ENCODE results near the gene FBXW2. TPM values are rescaled to one million over a fixed set of nuclear protein-coding genes. Genes with fewer than 3 reads are reported as not detected.

Gene FBXW2
- total and polyA plus RNA-seq, 7 experiments from 2014 or later, result 31.5 to 90.3 (median 77.5) TPM

DNA sequence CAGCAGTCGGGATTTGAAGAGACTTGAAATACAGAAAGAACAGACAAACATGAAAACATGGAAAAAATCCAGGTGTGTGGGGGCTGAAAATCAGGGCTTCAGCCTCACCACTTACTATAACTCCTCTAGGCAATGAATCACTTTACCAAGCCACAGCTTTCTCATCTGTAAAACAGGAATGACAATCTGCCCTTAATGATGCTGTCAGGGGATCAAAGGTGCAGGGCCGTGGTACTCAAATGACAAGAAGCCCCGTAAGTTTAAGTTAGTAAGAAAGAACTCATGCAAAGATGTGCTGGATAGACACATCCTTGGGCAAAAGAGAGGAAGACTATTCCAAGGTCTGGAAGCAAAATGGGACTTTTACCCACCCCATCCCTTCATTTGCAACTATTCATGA lies 34.7 kb downstream of the FBXW2 start:
- Histone ChIP-seq H3K4me3 (ENCODE audit: low read length) (no peak overlapping the region), H3K4me1 (ENCODE audit: control insufficient read depth in 2 of 2, insufficient read depth in 2 of 2, low read length in 2 of 2) (no peaks in the 10 kb centered on the region), H3K36me3 (ENCODE audit: control insufficient read depth in 2 of 3, insufficient read depth in 3 of 3, low read length in 3 of 3) (peaks cover under 1 to 27% (median 3%) of the 10 kb centered on the region in 3 experiments), H3K27me3 (ENCODE audit: control insufficient read depth in 2 of 2, insufficient read depth in 2 of 2, low read length in 2 of 2) (no peaks in the 10 kb centered on the region), H3K27ac (ENCODE audit: low read depth, low read length) (no peak overlapping the region), H3K9me3 (ENCODE audit: control insufficient read depth in 2 of 3, low read length in 3 of 3) (no peaks in the 10 kb centered on the region)
- intact Hi-C loops (cut with micrococcal nuclease), result loop anchor here (5.0 kb wide), 3 partner anchors 84 to 564 kb away; partner anchors contain the start of gene PSMD5 (in 1 of the 2)
- Mint-ChIP-seq H3K4me3 (no peak overlapping the region), H3K4me1 (peaks cover 3 to 16% (median 7%) of the 10 kb centered on the region in 7 donors), H3K9me3 (no peaks in the 10 kb centered on the region), H3K36me3 (peaks cover 0 to 13% (median 0%) of the 10 kb centered on the region in 5 donors), H3K27me3 (no peaks in the 10 kb centered on the region), H3K27ac (peak overlapping the region in 7 of 9 donors; percentile 28 to 69 (median 48))
- ATAC-seq, result no peak
- DNase-seq, result no peak
- CTCF ChIA-PET, result interaction anchor here (1.0 to 4.7 kb wide), 2 partner anchors 302 to 646 kb away, joined by 4 to 93 read pairs; no protein-coding TSS in a partner anchor
- POLR2A ChIA-PET, result no interaction called here

DNA sequence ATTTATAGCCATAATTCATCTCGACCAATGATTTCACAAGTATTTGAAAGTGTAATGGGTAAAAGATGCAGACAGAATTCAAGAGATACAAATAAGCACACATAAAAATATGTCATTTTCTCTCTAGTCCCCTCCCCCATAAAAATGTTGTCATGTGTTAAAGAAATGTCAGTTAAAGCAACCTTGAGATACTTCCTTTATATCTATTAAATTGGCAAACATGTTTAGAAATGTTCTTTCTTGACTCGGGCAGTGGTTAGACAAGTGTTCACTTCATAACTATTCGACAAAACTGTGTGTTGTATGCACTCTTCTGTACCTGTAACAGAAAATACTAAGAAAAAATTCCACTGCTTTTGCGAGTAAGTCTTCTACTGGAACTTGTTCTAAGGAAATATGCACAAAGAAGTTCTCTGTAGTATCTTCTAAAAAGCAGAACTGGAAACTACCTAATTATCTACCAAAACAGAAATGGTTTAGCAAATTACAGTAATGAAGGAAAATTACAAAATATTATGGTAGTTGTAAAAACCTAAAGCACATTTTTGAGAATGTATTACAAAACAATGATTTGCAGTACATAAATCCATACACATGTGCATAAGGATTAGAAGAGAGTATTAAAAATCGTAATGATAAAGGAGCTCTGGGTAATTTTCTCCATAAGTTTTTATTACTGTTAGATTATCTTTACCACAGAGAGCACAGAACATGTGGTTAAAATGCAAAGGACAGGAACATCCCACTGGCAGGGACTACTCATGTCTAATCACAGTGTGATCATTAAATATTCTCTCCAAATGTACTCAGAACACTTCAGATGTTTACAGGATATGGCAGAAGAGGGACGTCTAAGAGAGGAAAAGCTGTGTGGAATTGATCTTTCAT lies 35.9 kb downstream of the FBXW2 start:
- Histone ChIP-seq H3K36me3 (ENCODE audit: control insufficient read depth in 2 of 3, insufficient read depth in 3 of 3, low read length in 3 of 3) (peaks cover 0 to 14% (median 3%) of the 10 kb centered on the region in 3 experiments), H3K27ac (ENCODE audit: low read depth, low read length) (peak overlapping the region; percentile 29), H3K27me3 (ENCODE audit: control insufficient read depth in 2 of 2, insufficient read depth in 2 of 2, low read length in 2 of 2) (no peaks in the 10 kb centered on the region), H3K4me3 (ENCODE audit: low read length) (no peak overlapping the region), H3K9me3 (ENCODE audit: control insufficient read depth in 2 of 3, low read length in 3 of 3) (no peaks in the 10 kb centered on the region), H3K4me1 (ENCODE audit: control insufficient read depth in 2 of 2, insufficient read depth in 2 of 2, low read length in 2 of 2) (no peaks in the 10 kb centered on the region)
- Mint-ChIP-seq H3K9me3 (no peaks in the 10 kb centered on the region), H3K27me3 (no peaks in the 10 kb centered on the region), H3K4me3 (no peak overlapping the region), H3K27ac (peak overlapping the region in 8 of 9 donors; percentile 25 to 69 (median 50)), H3K36me3 (peaks cover 0 to 10% (median 0%) of the 10 kb centered on the region in 5 donors), H3K4me1 (peaks cover 3 to 16% (median 7%) of the 10 kb centered on the region in 7 donors)
- intact Hi-C loops (cut with micrococcal nuclease), result loop anchor here (2.0 to 5.0 kb wide), 4 partner anchors 85 to 565 kb away; partner anchors contain the start of gene PSMD5 (in 1 of the 2)
- ChIA-PET POLR2A (interaction anchor here (0.6 to 1.8 kb wide), 3 partner anchors 89 to 305 kb away, joined by 3 to 6 read pairs (median 3); no protein-coding TSS in a partner anchor), CTCF (interaction anchor here (0.6 to 4.7 kb wide), 10 partner anchors 28 to 648 kb away, joined by 3 to 93 read pairs (median 4); no protein-coding TSS in a partner anchor)
- no peak for ATAC-seq
- DNase-seq, result no peak

GRCh38 chr9:120756531-120756930 lies 36.7 kb downstream of the FBXW2 start:
- Mint-ChIP-seq H3K4me1 (peaks cover 3 to 16% (median 7%) of the 10 kb centered on the region in 7 donors), H3K4me3 (no peak overlapping the region), H3K9me3 (no peaks in the 10 kb centered on the region), H3K36me3 (peaks cover 0 to 10% (median 0%) of the 10 kb centered on the region in 5 donors), H3K27ac (peak overlapping the region in 7 of 9 donors; percentile 5 to 77 (median 53)), H3K27me3 (no peaks in the 10 kb centered on the region)
- Histone ChIP-seq H3K27me3 (ENCODE audit: control insufficient read depth in 2 of 2, insufficient read depth in 2 of 2, low read length in 2 of 2) (no peaks in the 10 kb centered on the region), H3K4me3 (ENCODE audit: low read length) (no peak overlapping the region), H3K27ac (ENCODE audit: low read depth, low read length) (peak overlapping the region; percentile 22), H3K36me3 (ENCODE audit: control insufficient read depth in 2 of 3, insufficient read depth in 3 of 3, low read length in 3 of 3) (peaks cover 0 to 10% (median 3%) of the 10 kb centered on the region in 3 experiments), H3K4me1 (ENCODE audit: control insufficient read depth in 2 of 2, insufficient read depth in 2 of 2, low read length in 2 of 2) (no peaks in the 10 kb centered on the region), H3K9me3 (ENCODE audit: control insufficient read depth in 2 of 3, low read length in 3 of 3) (no peaks in the 10 kb centered on the region)
- ATAC-seq (no peak), DNase-seq (no peak)
- POLR2A ChIA-PET, result interaction anchor here (1.2 to 1.8 kb wide), 3 partner anchors 37 to 90 kb away, joined by 3 to 7 read pairs (median 6); partner anchors contain the start of genes FBXW2 and PSMD5
- CTCF ChIA-PET, result interaction anchor here (0.6 to 4.7 kb wide), 14 partner anchors 29 to 645 kb away, joined by 3 to 93 read pairs (median 3); a partner anchor contains a TSS
- intact Hi-C loops (cut with micrococcal nuclease), result loop anchor here (1.0 to 5.0 kb wide), 10 partner anchors 86 to 644 kb away; partner anchors contain the start of gene PSMD5 (in 2 of the 2)

DNA sequence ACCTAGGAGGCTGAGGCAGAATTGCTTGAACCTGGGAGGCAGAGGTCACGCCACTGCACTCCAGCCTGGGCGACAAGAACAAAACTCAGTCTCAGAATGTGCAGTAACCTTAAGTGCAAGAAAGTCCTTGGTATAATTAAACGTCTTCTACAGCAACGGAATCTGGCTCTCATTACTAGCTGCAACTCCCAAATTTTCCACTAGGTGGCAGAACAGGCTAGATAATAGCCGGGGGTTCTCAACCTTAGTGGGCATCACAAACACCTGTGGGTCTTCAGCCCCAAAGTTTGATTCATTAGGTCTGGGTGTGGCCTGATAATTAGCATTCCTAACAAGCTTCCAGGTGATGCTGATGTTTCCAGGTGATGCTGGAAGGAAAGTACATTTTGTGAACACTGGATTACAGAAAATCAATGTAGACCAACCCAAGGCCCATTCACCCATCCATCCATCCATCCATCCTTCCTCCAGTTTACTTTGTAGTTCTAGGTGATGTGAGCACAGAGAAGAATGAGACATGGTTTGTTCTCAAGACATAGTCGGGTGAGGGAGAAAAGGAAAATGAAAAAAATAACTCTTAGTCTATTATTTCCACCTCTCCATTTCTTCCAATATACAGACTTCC lies 37.3 kb downstream of the FBXW2 start:
- no peak overlapping the region for H3K4me3 ChIP-seq (ENCODE audit: low read length)
- peak; percentile 42 to 80 (median 65) for DNase-seq
- H3K27me3 ChIP-seq (ENCODE audit: control insufficient read depth in 2 of 2, insufficient read depth in 2 of 2, low read length in 2 of 2), result no peaks in the 10 kb centered on the region
- peak; percentile 83 for ATAC-seq
- H3K27ac ChIP-seq (ENCODE audit: low read depth, low read length), result peak overlapping the region; percentile 22
- intact Hi-C loops (cut with micrococcal nuclease), result loop anchor here (1.0 to 5.0 kb wide), 12 partner anchors 86 to 644 kb away; partner anchors contain the start of gene PSMD5 (in 2 of the 2)
- H3K36me3 ChIP-seq (ENCODE audit: control insufficient read depth in 2 of 3, insufficient read depth in 3 of 3, low read length in 3 of 3), result peaks cover 0 to 4% (median 3%) of the 10 kb centered on the region in 3 experiments
- H3K27ac Mint-ChIP-seq, result peak overlapping the region in 8 of 9 donors; percentile 5 to 77 (median 42)
- H3K9me3 Mint-ChIP-seq, result no peaks in the 10 kb centered on the region
- no peaks in the 10 kb centered on the region for H3K4me1 ChIP-seq (ENCODE audit: control insufficient read depth in 2 of 2, insufficient read depth in 2 of 2, low read length in 2 of 2)
- H3K4me3 Mint-ChIP-seq, result no peak overlapping the region
- H3K9me3 ChIP-seq (ENCODE audit: control insufficient read depth in 2 of 3, low read length in 3 of 3), result no peaks in the 10 kb centered on the region
- peaks cover 0 to 6% (median 0%) of the 10 kb centered on the region in 5 donors for H3K36me3 Mint-ChIP-seq
- H3K4me1 Mint-ChIP-seq, result peaks cover 3 to 16% (median 7%) of the 10 kb centered on the region in 7 donors
- ChIA-PET CTCF (interaction anchor here (0.5 to 4.7 kb wide), 24 partner anchors 9 to 646 kb away, joined by 3 to 93 read pairs (median 3); a partner anchor contains a TSS), POLR2A (interaction anchor here (0.6 to 1.8 kb wide), 8 partner anchors 37 to 315 kb away, joined by 3 to 7 read pairs (median 4); partner anchors contain the start of genes FBXW2 and PSMD5)
- no peaks in the 10 kb centered on the region for H3K27me3 Mint-ChIP-seq

DNA sequence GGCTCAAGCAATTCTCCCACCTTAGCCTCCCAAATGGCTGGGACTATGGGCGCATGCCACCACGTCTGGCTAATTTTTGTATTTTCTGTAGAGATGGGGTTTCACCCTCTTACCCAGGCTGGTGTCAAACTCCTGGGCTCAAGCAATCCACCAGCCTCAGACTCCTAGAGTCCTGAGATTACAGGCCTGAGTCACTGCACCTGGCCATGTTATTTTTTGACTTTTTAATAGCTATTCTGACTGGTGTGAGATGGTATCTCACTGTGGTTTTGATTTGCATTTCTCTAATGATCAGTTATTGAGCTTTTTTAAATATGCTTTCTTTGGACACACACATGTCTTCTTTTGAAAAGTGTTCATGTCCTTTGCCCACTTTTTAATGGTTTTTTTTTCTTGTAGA lies 38.2 kb downstream of the FBXW2 start:
- ATAC-seq (no peak), DNase-seq (no peak)
- Histone ChIP-seq H3K27me3 (ENCODE audit: control insufficient read depth in 2 of 2, insufficient read depth in 2 of 2, low read length in 2 of 2) (no peaks in the 10 kb centered on the region), H3K9me3 (ENCODE audit: control insufficient read depth in 2 of 3, low read length in 3 of 3) (no peaks in the 10 kb centered on the region), H3K4me1 (ENCODE audit: control insufficient read depth in 2 of 2, insufficient read depth in 2 of 2, low read length in 2 of 2) (no peaks in the 10 kb centered on the region), H3K27ac (ENCODE audit: low read depth, low read length) (no peak overlapping the region), H3K36me3 (ENCODE audit: control insufficient read depth in 2 of 3, insufficient read depth in 3 of 3, low read length in 3 of 3) (peaks cover 0 to 3% (median 0%) of the 10 kb centered on the region in 3 experiments), H3K4me3 (ENCODE audit: low read length) (no peak overlapping the region)
- CTCF ChIA-PET, result interaction anchor here (0.6 to 4.7 kb wide), 14 partner anchors 10 to 647 kb away, joined by 3 to 93 read pairs (median 3); no protein-coding TSS in a partner anchor
- Mint-ChIP-seq H3K4me1 (peaks cover 3 to 16% (median 7%) of the 10 kb centered on the region in 7 donors), H3K27ac (no peak overlapping the region), H3K27me3 (no peaks in the 10 kb centered on the region), H3K36me3 (peaks cover 0 to 4% (median 0%) of the 10 kb centered on the region in 5 donors), H3K9me3 (no peaks in the 10 kb centered on the region), H3K4me3 (no peak overlapping the region)
- POLR2A ChIA-PET, result interaction anchor here (1.1 to 1.6 kb wide), 4 partner anchors 38 to 316 kb away, joined by 3 to 7 read pairs (median 4); partner anchors contain the start of gene FBXW2
- intact Hi-C loops (cut with micrococcal nuclease), result loop anchor here (1.0 to 5.0 kb wide), 6 partner anchors 87 to 567 kb away; partner anchors contain the start of gene PSMD5 (in 1 of the 2)

- POLR2A ChIA-PET, result interaction anchor here (0.8 kb wide), 1 partner anchor 90 kb away, joined by 3 read pairs; no protein-coding TSS in a partner anchor
Measured at GRCh38 chr9:120750421-120750820, 42.8 kb downstream of the FBXW2 start.

More at GRCh38 chr9:120750421-120750820, 42.8 kb downstream of the FBXW2 start:
- no peaks in the 10 kb centered on the region for H3K27me3 ChIP-seq (ENCODE audit: control insufficient read depth in 2 of 2, insufficient read depth in 2 of 2, low read length in 2 of 2)
- intact Hi-C loops (cut with micrococcal nuclease), result no loop called here
- no peak for ATAC-seq
- H3K4me3 ChIP-seq (ENCODE audit: low read length), result no peak overlapping the region
- Mint-ChIP-seq H3K36me3 (peaks cover 0 to 7% (median 0%) of the 10 kb centered on the region in 5 donors), H3K4me3 (no peak overlapping the region), H3K27ac (no peak overlapping the region), H3K27me3 (no peaks in the 10 kb centered on the region), H3K9me3 (no peaks in the 10 kb centered on the region), H3K4me1 (peaks cover 0 to 4% (median 0%) of the 10 kb centered on the region in 7 donors)
- CTCF ChIA-PET, result no interaction called here
- DNase-seq, result no peak
- no peak overlapping the region for H3K27ac ChIP-seq (ENCODE audit: low read depth, low read length)
- H3K9me3 ChIP-seq (ENCODE audit: control insufficient read depth in 2 of 3, low read length in 3 of 3), result no peaks in the 10 kb centered on the region
- H3K36me3 ChIP-seq (ENCODE audit: control insufficient read depth in 2 of 3, insufficient read depth in 3 of 3, low read length in 3 of 3), result no peaks in the 10 kb centered on the region
- no peaks in the 10 kb centered on the region for H3K4me1 ChIP-seq (ENCODE audit: control insufficient read depth in 2 of 2, insufficient read depth in 2 of 2, low read length in 2 of 2)
